GM19452 (cell line): ENCODE data around the gene ADAMTS18.

Experiments
- ATAC-seq: cut with Tn5 transposase; IDR thresholded peaks from one replicate; pipeline ENCODE4 v1.9.1; 2021; ENCODE audit not compliant: unreplicated experiment

The ADAMTS18 gene

GRCh38 chr16:77396461-77396860, 38.4 kb downstream of the ADAMTS18 start:
- no peak for ATAC-seq

DNA sequence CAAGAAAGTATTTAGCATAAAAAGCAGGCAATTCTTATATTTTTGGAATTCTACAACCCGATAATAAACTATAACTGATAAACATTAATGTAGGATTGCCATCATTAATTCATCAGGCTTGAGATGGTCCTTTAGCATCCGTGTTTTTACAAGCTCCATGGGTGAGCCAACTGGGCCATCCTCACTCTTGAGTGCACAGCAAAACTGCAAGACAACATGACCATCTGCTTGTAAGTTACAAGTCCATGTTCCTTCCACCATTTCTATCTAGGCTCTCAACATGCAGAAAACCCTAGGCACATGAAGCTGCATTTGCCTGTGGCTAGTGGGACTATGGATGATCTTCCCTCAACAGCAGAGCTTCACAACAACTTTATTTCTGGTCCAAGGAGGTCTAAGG, 40.1 kb downstream of the ADAMTS18 start:
- no peak for ATAC-seq

DNA sequence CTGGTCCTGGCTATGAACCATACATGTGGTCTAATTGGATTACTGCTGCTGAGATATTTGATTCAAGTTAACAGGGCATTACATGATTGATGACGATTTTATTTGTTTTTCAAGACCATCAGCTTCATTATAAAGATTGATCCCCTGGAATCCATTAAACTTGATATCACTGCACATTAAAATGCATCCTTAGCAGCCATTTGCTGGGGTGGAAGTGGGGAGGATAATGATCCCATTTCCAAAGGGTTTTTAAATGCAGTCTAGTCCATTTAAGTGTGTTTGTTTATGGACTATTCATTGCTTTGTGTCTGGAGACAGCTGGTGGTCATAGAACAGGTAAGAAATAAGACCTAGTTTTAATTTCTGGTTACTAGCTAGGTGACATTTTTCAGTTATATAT, 40.9 kb downstream of the ADAMTS18 start:
- ATAC-seq = no peak

DNA sequence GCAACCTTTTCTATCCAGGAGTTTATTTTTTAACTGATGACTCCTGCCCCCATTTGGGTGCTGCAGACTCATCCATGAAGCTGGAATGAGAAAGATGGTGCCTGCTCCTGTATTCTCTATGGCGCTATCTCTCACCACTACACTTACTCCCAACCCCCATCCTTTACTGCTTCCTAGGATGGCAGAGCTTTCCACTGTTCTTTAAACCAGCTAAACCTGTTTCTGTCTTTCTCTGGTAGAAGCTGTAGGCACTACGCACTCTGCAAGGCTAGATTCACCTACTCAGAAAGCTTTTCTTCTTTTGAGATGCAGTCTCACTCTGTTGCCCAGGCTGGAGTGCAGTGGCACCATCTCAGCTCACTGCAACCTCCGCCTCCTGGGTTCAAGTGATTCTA, 47.0 kb downstream of the ADAMTS18 start:
- ATAC-seq = no peak

- no peak for ATAC-seq
Observed at GRCh38 chr16:77386831-77387814, 47.7 kb downstream of the ADAMTS18 start.

GRCh38 chr16:77385481-77385880, 49.4 kb downstream of the ADAMTS18 start:
- no peak for ATAC-seq

GRCh38 chr16:77383606-77384187, 51.1 kb downstream of the ADAMTS18 start:
- no peak for ATAC-seq

GRCh38 chr16:77376358-77376757, 58.5 kb downstream of the ADAMTS18 start:
- ATAC-seq = no peak

- ATAC-seq = no peak
Observed at GRCh38 chr16:77375396-77375795, 59.4 kb downstream of the ADAMTS18 start.

- ATAC-seq = no peak
Observed at GRCh38 chr16:77374384-77374783, 60.5 kb downstream of the ADAMTS18 start.

GRCh38 chr16:77373726-77374125, 61.1 kb downstream of the ADAMTS18 start:
- no peak for ATAC-seq

DNA sequence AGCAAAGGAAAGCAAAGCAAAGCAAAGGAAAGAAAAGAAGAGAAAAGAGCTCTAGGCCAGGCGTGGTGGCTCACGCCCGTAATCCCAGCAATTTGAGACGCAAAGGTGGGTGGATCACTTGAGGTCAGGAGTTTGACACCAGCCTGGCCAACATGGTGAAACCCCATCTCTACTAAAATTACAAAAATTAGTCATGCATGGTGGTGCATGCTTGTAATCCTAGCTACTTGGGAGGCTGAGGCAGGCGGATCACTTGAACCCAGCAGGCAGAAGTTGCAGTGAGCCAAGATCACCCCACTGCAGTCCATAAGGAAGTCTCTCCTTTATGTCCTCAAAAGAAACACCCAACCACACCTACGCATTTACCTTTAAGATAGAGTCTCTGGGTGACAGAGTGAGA, 70.1 kb downstream of the ADAMTS18 start:
- no peak for ATAC-seq

DNA sequence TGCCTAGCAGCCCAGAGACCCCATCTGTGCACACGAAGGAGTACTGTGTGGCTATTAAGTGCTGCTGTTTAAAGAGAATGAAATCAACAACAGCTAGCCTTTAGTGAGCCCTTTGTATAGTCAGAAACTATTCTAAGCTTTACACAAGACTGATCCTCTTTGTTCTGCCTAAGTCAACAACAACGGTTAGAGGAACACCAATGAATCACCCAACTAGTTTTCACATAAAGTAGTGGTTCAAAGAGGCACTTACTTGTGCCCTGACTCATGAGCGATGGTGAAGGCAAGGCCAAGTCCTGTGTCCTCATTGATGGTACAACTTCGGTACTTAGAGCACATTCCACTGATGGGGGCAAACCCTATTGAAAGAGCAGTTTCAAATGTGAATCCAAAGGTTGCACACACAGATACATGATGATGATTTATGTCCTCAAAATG, 75.8 kb downstream of the ADAMTS18 start:
- no peak for ATAC-seq

DNA sequence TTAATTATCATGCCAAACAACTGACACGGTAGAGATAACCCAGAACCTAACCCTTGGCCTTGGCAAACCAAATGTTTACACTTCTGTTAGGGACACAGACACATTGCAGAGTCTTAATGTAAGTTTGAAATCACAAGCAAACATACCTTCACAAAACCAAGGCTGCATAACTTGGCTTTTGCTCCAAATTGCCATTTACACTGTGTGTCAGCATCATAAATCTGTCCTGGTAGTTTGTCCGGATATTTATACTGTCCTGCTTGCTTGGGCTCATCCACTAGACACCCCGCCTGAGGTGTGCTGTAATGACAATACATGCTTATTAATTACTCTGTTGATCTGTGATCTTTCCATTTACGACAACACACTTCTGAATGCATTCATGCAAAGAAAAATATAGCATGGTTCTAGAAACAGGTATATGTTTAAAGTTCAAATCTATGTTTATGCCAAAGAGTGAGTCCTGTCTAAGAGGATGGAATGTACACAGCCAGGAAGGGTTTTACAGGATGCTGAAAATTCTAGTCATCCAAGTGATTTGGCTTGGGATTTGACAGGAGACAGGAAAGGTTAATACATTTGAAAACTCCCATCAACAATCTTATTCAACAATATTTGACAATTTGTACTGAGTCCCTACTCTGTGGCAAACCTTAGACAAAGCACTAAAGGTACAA, 81.1 kb downstream of the ADAMTS18 start:
- ATAC-seq = no peak

- ATAC-seq = no peak
Observed at GRCh38 chr16:77344341-77344740, 90.5 kb downstream of the ADAMTS18 start.

DNA sequence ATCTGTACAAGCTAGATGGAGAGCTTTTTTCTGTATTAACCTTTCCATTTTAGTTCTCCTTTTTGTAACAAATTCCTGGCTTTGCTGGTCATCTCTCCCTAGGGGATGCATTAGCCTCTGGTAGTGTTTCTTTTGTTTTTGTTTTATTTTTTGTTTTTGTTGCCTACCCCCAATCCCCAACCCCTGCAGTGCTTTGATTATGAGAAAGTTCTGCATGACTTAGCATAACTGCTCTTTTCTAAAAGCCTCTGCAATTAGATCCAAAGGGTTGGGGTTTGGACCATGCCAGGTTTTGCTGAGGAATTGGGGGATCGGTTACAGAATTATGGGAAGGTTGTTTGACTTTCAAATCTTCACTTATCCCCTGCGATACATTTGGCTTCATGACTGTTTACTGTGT, 98.2 kb downstream of the ADAMTS18 start:
- no peak for ATAC-seq

DNA sequence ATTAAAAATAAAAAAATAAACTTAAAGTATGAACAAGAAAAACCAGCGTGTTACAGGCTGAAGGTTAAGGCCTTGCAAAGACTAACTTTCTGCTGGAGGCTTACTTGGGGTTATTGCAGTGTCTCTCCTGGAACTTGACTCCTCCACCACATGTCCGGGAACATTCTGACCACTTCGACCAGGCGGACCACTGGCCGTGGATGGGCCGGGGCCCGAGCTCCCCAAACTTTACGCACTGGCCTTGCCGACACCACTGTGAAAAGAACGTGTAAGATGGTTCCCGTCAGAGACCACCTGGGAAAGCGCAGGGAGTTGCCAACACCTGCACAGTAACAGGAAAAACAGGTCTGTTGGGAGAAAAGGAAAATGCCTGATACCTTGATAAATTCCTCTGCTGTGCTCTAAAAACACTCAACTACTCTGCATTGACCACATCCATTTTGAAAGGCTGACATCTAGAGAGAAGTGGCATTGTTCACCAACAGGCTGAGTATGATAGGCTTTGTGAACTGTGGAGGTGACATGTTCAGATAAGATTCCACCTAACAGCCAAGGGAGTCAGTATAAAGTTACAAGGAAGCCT, 99.1 kb downstream of the ADAMTS18 start:
- no peak for ATAC-seq

- no peak for ATAC-seq
Observed at GRCh38 chr16:77332792-77333191, 102.0 kb downstream of the ADAMTS18 start.

- ATAC-seq = no peak
Observed at GRCh38 chr16:77331802-77332586, 102.8 kb downstream of the ADAMTS18 start.

GRCh38 chr16:77331043-77331442, 103.8 kb downstream of the ADAMTS18 start:
- no peak for ATAC-seq
